Measurements from ENCODE around the gene TRIM8.

The TRIM8 gene

DNA sequence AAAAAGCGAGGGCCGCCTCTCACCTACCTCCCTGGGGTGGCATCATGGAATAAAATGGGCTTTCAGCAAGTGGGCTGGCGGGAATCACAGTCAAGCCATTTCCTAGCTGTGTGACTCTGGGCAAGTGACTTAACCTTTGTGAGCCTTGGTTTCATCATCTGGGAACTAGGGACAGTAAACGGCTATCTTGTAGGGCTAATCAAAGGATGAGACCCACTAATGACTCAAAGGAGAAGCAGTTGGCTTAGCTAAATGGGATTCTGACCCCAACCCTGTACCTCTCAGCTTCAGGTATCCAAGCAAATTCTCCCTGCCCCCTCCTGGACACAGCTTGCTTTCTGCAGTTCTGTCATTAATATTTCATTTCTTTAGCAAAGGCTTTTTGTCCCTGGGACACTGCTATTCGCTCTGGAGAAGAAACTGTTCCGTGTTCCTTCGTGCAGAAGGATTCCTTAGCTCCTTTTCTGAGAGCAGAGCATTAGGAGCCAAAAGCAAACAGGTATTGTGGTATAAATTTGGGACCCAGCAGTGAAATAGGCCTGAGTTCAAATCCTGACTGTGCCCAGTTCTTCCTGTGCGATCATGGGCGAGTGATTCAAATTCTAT, 25.9 kb downstream of the TRIM8 start:
- TF ChIP-seq, protein P1, sequence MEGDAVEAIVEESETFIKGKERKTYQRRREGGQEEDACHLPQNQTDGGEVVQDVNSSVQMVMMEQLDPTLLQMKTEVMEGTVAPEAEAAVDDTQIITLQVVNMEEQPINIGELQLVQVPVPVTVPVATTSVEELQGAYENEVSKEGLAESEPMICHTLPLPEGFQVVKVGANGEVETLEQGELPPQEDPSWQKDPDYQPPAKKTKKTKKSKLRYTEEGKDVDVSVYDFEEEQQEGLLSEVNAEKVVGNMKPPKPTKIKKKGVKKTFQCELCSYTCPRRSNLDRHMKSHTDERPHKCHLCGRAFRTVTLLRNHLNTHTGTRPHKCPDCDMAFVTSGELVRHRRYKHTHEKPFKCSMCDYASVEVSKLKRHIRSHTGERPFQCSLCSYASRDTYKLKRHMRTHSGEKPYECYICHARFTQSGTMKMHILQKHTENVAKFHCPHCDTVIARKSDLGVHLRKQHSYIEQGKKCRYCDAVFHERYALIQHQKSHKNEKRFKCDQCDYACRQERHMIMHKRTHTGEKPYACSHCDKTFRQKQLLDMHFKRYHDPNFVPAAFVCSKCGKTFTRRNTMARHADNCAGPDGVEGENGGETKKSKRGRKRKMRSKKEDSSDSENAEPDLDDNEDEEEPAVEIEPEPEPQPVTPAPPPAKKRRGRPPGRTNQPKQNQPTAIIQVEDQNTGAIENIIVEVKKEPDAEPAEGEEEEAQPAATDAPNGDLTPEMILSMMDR (IDR thresholded peaks at IDR 0.05; ENCODE audit: low read depth, low read length, missing control alignments): no peak
- H3K4me3 ChIP-seq (replicated peaks; ENCODE audit: low read depth, low read length): no peak overlapping the region
- DNase-seq (ENCODE audit: extremely low read depth, low read depth): no peak

DNA sequence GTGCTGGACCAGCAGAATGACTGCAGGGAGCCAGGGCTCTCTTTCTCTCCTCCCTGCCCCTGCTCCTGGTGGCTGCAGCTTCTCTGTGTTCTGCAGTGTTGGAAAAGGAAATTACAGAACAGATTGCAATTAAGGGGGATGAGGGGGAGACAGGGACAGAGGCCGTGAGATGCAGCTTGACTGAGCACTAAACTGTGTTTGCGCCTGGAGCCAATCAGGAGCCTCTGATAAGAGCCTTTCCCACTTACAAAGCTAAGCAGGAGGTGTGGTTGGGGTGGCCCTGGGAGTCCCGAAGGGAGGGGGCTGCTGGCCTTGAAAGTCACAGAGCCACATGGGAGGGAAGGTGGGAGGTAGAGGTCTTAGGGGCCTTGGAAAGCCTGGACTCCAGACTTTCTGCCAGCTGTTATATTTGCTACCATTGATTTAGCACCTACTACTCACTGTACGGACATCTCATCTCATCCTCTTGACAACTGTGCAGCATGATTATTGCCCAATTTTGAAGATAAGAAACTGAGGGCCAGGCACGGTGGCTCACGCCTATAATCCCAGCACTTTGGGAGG, 26.7 kb downstream of the TRIM8 start:
- no peak overlapping the region for H3K4me3 ChIP-seq (replicated peaks; ENCODE audit: low read depth, low read length)
- TF ChIP-seq, protein P1 (IDR thresholded peaks at IDR 0.05; ENCODE audit: low read depth, low read length, missing control alignments): no peak
- DNase-seq (ENCODE audit: extremely low read depth, low read depth): no peak

DNA sequence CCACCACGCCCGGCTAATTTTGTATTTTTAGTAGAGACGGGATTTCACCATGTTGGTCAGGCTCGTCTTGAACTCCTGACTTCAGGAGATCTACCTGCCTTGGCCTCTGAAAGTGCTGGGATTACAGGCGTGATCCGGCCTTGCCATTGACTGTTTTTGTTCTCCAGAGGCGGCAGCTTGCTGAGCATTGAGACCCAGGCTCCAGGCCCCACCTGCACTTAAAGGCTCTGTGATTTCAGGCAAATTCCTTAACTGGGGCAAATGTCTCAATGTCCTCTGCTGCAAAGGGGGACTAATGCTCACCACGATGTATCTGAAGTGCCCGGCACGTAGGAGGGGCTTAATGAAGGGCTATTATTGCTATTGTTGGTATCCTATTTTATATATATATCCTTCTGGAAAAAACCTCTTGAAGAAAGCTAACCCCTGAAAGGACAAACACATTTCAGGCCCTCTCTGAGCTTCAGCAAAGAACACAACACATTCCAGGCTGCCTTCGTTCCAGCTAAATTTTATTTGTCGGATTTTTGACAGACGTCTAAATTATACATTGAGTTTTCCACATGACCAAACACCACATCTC, 29.0 kb downstream of the TRIM8 start:
- no peak overlapping the region for H3K4me3 ChIP-seq (replicated peaks; ENCODE audit: low read depth, low read length)
- TF ChIP-seq, protein P1 (IDR thresholded peaks at IDR 0.05; ENCODE audit: low read depth, low read length, missing control alignments): no peak
- DNase-seq (ENCODE audit: extremely low read depth, low read depth): no peak

DNA sequence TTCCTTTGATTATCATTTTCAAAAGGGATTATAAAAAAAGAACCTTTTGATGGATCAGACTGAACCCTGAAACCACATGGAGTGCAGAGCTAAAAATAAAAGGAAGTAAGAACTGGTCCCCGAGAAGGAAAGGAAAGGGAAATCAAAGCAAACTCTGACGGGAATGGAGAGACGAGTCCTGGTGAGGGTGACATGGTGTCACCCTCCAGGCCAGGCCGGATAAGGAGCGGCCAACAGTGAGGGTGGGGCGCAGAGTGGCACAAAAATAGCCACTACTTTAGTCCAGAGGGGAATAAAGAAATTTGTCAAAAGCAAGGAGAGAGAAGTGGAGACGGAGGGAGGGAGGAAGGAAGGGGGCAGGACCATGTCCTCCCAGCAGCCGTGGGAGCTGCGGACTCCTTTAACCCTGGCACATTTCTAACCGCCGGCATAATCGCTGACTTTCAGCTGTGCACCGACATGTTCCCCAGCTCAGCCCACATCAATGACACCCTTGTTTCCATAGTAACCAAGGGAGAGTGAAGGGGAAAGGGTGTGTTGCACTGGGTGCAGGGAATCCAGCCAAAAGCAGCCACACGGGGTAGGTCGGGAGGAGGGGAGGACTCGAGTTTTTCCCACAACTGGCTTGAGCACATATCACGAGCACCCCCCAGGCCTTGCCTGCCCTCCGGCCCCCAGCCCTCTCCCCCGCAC, 29.7 kb downstream of the TRIM8 start:
- H3K4me3 ChIP-seq (replicated peaks; ENCODE audit: low read depth, low read length): peak overlapping the region; percentile 1; the same call in 1 of the 2 replicates
- peak; percentile 41 for DNase-seq (ENCODE audit: extremely low read depth, low read depth)
- TF ChIP-seq, protein P1 (IDR thresholded peaks at IDR 0.05; ENCODE audit: low read depth, low read length, missing control alignments): no peak

DNA sequence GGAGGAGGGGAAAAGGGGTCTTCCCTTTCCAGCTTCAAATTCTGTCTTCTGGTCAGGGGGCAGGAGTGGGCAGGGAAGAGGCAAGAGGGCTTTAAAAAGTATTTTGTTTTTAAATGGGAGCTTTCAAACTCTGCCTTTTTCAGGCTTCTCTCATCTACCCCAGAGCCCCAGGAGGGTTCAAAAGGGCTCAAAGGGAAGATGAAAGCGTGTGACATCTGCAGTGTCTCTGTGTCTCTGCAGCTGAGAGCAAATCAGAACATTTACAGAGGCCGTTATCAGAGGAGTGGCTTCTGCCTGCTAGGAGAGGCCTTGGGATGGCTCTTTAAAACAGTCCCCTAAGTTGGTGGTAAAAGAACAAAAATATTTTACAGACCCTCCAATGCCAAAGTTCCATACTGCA, 30.3 kb downstream of the TRIM8 start:
- no peak overlapping the region for H3K4me3 ChIP-seq (replicated peaks; ENCODE audit: low read depth, low read length)
- DNase-seq (ENCODE audit: extremely low read depth, low read depth): no peak
- TF ChIP-seq, protein P1 (IDR thresholded peaks at IDR 0.05; ENCODE audit: low read depth, low read length, missing control alignments): no peak

DNA sequence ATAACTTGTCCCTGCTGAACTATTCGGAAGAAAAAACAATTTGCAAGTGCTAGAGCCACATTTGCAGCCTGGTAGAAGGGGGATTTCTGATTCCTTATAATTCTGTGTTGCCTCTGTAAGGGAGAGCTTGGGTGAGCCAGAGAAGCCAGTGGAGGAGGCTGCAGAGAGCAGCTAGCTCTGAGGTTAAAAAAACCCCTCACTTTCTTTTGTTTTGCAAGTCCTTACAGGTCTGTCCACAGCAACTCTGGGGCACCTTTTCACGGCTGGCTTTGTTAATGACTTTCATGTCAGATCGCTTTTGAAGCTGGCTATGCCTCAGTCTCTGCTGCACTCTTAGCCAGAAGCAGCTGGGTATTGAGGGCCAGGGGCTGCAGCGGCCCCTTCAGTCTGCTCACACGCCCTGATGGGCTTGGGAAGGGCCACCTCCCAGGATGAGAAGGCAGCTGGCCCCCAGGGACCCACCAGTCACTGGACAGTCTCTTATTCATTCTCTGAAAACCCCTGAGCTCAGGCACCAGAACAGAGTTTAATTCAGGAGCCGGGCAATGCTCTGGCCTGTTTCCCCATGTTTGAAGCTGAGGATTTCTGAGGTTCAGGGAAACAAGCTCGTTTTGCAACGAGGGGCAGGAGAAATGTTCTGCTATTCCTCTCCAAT, 30.9 kb downstream of the TRIM8 start:
- peak overlapping the region; percentile 9; the same call in 1 of the 2 replicates for H3K4me3 ChIP-seq (replicated peaks; ENCODE audit: low read depth, low read length)
- no peak for DNase-seq (ENCODE audit: extremely low read depth, low read depth)
- TF ChIP-seq, protein P1 (IDR thresholded peaks at IDR 0.05; ENCODE audit: low read depth, low read length, missing control alignments): no peak
